ENCODE measurements around the gene HHIPL1.

The HHIPL1 gene

GRCh38 chr14:99717682-99718013, 72.7 kb downstream of the HHIPL1 start:
- no peak for DNase-seq (ENCODE audit: low spot score)
- in situ Hi-C loops (cut with MboI; ENCODE audit: low pct_unique_long_range_greater_than_20kb, low sequenced_read_pairs, unreplicated experiment), result loop anchor here (25.0 kb wide), 1 partner anchor 170 kb away; no protein-coding TSS in a partner anchor

DNA sequence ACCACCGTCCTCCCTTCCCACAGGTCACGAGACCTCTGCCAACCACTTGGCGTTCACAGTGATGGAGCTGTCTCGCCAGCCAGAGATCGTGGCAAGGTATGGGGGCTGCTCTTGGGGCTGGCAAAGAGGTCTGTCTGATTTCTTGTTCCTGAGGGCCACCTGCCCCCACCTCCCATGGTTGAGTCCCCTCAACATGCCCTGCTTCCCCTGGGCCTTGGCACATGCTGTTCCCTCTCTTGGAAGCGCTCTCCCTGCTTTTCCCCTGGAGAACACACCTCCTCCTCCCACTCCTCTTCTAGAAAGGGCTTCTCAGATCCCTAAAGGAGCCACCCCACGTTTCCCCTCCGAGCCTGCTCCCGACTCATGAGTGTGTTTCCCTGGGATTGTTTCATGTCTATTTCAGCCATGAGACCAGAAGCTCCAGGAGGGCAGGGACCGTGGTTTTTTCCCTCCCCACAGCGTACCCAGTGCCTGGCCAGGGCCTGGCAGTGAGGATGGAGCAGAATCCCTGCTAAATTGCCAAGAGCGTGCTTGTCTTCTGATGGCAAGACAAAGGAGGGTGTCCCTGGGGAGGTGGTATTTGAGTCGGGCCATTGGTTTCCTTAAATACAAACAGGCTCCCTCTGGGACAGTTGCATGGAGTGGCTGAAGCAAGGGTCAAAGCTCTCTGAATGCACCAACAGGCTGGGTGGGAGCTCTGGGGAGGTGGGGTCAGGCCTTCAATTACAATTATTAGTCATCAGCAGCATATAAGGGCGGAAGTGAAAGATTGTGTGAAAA, 73.3 kb downstream of the HHIPL1 start:
- TF ChIP-seq CTCF (IDR thresholded peaks at IDR 0.05; ENCODE audit: extremely low read depth, insufficient read depth, missing control alignments), result no peak
- in situ Hi-C loops (cut with MboI; ENCODE audit: low pct_unique_long_range_greater_than_20kb, low sequenced_read_pairs, unreplicated experiment), result loop anchor here (25.0 kb wide), 1 partner anchor 169 kb away; no protein-coding TSS in a partner anchor
- peak; percentile 60 for DNase-seq (ENCODE audit: low spot score)

More at GRCh38 chr14:99717682-99718013, 72.7 kb downstream of the HHIPL1 start:
- no peak for TF ChIP-seq CTCF (IDR thresholded peaks at IDR 0.05; ENCODE audit: extremely low read depth, insufficient read depth, missing control alignments)

- TF ChIP-seq CTCF (IDR thresholded peaks at IDR 0.05; ENCODE audit: extremely low read depth, insufficient read depth, missing control alignments), result no peak
Measured at GRCh38 chr14:99718811-99719192, 73.9 kb downstream of the HHIPL1 start.

GRCh38 chr14:99720941-99721791, 76.2 kb downstream of the HHIPL1 start:
- DNase-seq (ENCODE audit: low spot score), result no peak
- TF ChIP-seq CTCF (IDR thresholded peaks at IDR 0.05; ENCODE audit: extremely low read depth, insufficient read depth, missing control alignments), result no peak
- in situ Hi-C loops (cut with MboI; ENCODE audit: low pct_unique_long_range_greater_than_20kb, low sequenced_read_pairs, unreplicated experiment), result loop anchor here (25.0 kb wide), 1 partner anchor 166 kb away; no protein-coding TSS in a partner anchor

More at GRCh38 chr14:99718811-99719192, 73.9 kb downstream of the HHIPL1 start:
- in situ Hi-C loops (cut with MboI; ENCODE audit: low pct_unique_long_range_greater_than_20kb, low sequenced_read_pairs, unreplicated experiment), result loop anchor here (25.0 kb wide), 1 partner anchor 168 kb away; no protein-coding TSS in a partner anchor
- DNase-seq (ENCODE audit: low spot score), result no peak

DNA sequence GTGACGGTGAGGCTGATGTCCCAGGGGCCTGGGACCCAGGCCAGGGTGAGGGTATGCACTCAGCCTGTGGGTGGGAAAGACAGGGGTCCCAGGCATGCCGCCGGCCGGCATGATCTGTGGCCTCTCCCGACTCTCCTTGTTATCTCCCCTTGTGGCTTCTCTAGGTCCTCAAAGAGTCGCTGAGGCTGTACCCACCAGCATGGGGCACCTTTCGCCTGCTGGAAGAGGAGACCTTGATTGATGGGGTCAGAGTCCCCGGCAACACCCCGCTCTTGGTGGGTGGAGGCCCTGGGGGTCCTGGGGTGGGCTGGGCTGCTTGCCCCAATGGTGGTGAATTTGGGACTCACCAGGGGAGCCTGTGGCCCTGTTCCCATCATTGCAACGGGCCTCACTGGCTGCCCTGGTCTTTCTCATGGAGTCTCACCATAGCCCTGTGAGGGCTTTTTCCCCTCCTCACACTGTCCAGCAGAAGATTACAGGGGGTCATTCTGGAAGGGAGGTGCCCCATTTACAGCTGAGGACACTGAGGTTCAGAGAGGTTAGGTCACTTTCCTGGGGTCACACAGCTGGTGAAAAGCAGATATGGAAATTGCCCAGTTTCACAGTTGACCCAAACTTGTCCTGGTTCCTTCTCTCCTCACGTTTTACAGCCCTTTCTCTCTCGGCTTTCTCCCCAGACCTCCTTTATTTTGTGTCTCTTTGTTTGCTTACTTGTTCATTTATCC, 77.0 kb downstream of the HHIPL1 start:
- no peak for TF ChIP-seq CTCF (IDR thresholded peaks at IDR 0.05; ENCODE audit: extremely low read depth, insufficient read depth, missing control alignments)
- in situ Hi-C loops (cut with MboI; ENCODE audit: low pct_unique_long_range_greater_than_20kb, low sequenced_read_pairs, unreplicated experiment), result loop anchor here (25.0 kb wide), 1 partner anchor 165 kb away; no protein-coding TSS in a partner anchor
- DNase-seq (ENCODE audit: low spot score), result no peak

- TF ChIP-seq CTCF (IDR thresholded peaks at IDR 0.05; ENCODE audit: extremely low read depth, insufficient read depth, missing control alignments), result no peak
- in situ Hi-C loops (cut with MboI; ENCODE audit: low pct_unique_long_range_greater_than_20kb, low sequenced_read_pairs, unreplicated experiment), result loop anchor here (25.0 kb wide), 1 partner anchor 165 kb away; no protein-coding TSS in a partner anchor
- no peak for DNase-seq (ENCODE audit: low spot score)
Measured at GRCh38 chr14:99722741-99723140, 77.8 kb downstream of the HHIPL1 start.

Data from GM13977 (cell line).